Measurements from ENCODE around the gene PHYKPL. TPM values are rescaled to one million over a fixed set of nuclear protein-coding genes. Genes with fewer than 3 reads are reported as not detected.
"Not testable (repeated sequence)": the region's sequence is repeated elsewhere in the genome, so short reads cannot be mapped to it uniquely, and the experiment has no call there.

PHYKPL gene
- total RNA-seq, 1 experiment from 2014 or later, result 78.2 TPM

GRCh38 chr5:178256746-178257145 lies 24.1 kb upstream of the PHYKPL start:
- no TSS peak for BruUV-seq (replicated peaks)
- no peaks in the 10 kb centered on the region for H3K27me3 Mint-ChIP-seq (ENCODE audit: insufficient read depth, unreplicated experiment)
- no peaks in the 10 kb centered on the region for H3K4me1 Mint-ChIP-seq (ENCODE audit: low read depth, unreplicated experiment)
- no peak overlapping the region for H3K27ac Mint-ChIP-seq (ENCODE audit: unreplicated experiment)
- H3K4me3 Mint-ChIP-seq (ENCODE audit: unreplicated experiment), result no peak overlapping the region
- ChIA-PET CTCF (no interaction called here), POLR2A (no interaction called here)
- intact Hi-C loops (cut with micrococcal nuclease; ENCODE audit: unreplicated experiment), result no loop called here
- H3K9me3 Mint-ChIP-seq (ENCODE audit: unreplicated experiment), result no peaks in the 10 kb centered on the region
- Histone ChIP-seq H3K27me3 (replicated peaks; ENCODE audit: control insufficient read depth, insufficient read depth, low read length) (no peaks in the 10 kb centered on the region), H3K9me3 (no peaks in the 10 kb centered on the region), H3K4me1 (peaks cover 1% of the 10 kb centered on the region), H3K4me3 (ENCODE audit: low read depth, low read length) (no peak overlapping the region), H3K36me3 (ENCODE audit: control insufficient read depth, insufficient read depth, low read length) (no peaks in the 10 kb centered on the region)
- no peak for TF ChIP-seq CTCF (IDR thresholded peaks at IDR 0.05; ENCODE audit: insufficient read depth in 1 of 2, low read depth in 1 of 2, low read length in 1 of 2, severe bottlenecking in 1 of 2, unreplicated experiment in 1 of 2)
- no peak for DNase-seq
- no peaks in the 10 kb centered on the region for H3K36me3 Mint-ChIP-seq (ENCODE audit: insufficient read depth, unreplicated experiment)

GRCh38 chr5:178253632-178254031 lies 21.0 kb upstream of the PHYKPL start:
- H3K4me1 Mint-ChIP-seq (ENCODE audit: low read depth, unreplicated experiment); H3K4me3 Mint-ChIP-seq (ENCODE audit: unreplicated experiment); intact Hi-C loops (cut with micrococcal nuclease; ENCODE audit: unreplicated experiment); H3K9me3 ChIP-seq; H3K36me3 Mint-ChIP-seq (ENCODE audit: insufficient read depth, unreplicated experiment); H3K9me3 Mint-ChIP-seq (ENCODE audit: unreplicated experiment); H3K4me3 ChIP-seq (ENCODE audit: low read depth, low read length); DNase-seq; H3K27me3 ChIP-seq (replicated peaks; ENCODE audit: control insufficient read depth, insufficient read depth, low read length); BruUV-seq (replicated peaks); POLR2A ChIA-PET; CTCF ChIA-PET; H3K36me3 ChIP-seq (ENCODE audit: control insufficient read depth, insufficient read depth, low read length); H3K27me3 Mint-ChIP-seq (ENCODE audit: insufficient read depth, unreplicated experiment); H3K27ac Mint-ChIP-seq (ENCODE audit: unreplicated experiment); H3K4me1 ChIP-seq: not testable (repeated sequence)

GRCh38 chr5:178252258-178252657 lies 19.7 kb upstream of the PHYKPL start:
- DNase-seq, result no peak
- H3K36me3 ChIP-seq (ENCODE audit: control insufficient read depth, insufficient read depth, low read length), result no peaks in the 10 kb centered on the region
- CTCF ChIA-PET, result no interaction called here
- Mint-ChIP-seq H3K9me3 (ENCODE audit: unreplicated experiment) (no peaks in the 10 kb centered on the region), H3K27me3 (ENCODE audit: insufficient read depth, unreplicated experiment) (no peaks in the 10 kb centered on the region), H3K27ac (ENCODE audit: unreplicated experiment) (no peak overlapping the region), H3K36me3 (ENCODE audit: insufficient read depth, unreplicated experiment) (no peaks in the 10 kb centered on the region), H3K4me3 (ENCODE audit: unreplicated experiment) (no peak overlapping the region), H3K4me1 (ENCODE audit: low read depth, unreplicated experiment) (no peaks in the 10 kb centered on the region)
- H3K9me3 ChIP-seq, result no peaks in the 10 kb centered on the region
- H3K27me3 ChIP-seq (replicated peaks; ENCODE audit: control insufficient read depth, insufficient read depth, low read length), result no peaks in the 10 kb centered on the region; the same call in 1 of the 2 replicates
- intact Hi-C loops (cut with micrococcal nuclease; ENCODE audit: unreplicated experiment), result no loop called here
- BruUV-seq (replicated peaks), result no TSS peak
- POLR2A ChIA-PET, result no interaction called here
- no peaks in the 10 kb centered on the region for H3K4me1 ChIP-seq
- no peak overlapping the region for H3K4me3 ChIP-seq (ENCODE audit: low read depth, low read length)
- TF ChIP-seq CTCF (IDR thresholded peaks at IDR 0.05; ENCODE audit: insufficient read depth in 1 of 2, low read depth in 1 of 2, low read length in 1 of 2, severe bottlenecking in 1 of 2, unreplicated experiment in 1 of 2), result no peak

- no peak for DNase-seq
- ChIA-PET CTCF (no interaction called here), POLR2A (interaction anchor here (0.6 kb wide), 1 partner anchor 24 kb away, joined by 4 read pairs; no protein-coding TSS in a partner anchor)
- Histone ChIP-seq H3K9me3 (no peaks in the 10 kb centered on the region), H3K4me1 (no peaks in the 10 kb centered on the region), H3K27me3 (replicated peaks; ENCODE audit: control insufficient read depth, insufficient read depth, low read length) (no peaks in the 10 kb centered on the region; the same call in 1 of the 2 replicates), H3K36me3 (ENCODE audit: control insufficient read depth, insufficient read depth, low read length) (no peaks in the 10 kb centered on the region), H3K4me3 (ENCODE audit: low read depth, low read length) (no peak overlapping the region)
- Mint-ChIP-seq H3K4me1 (ENCODE audit: low read depth, unreplicated experiment) (no peaks in the 10 kb centered on the region), H3K4me3 (ENCODE audit: unreplicated experiment) (no peak overlapping the region), H3K27ac (ENCODE audit: unreplicated experiment) (no peak overlapping the region), H3K9me3 (ENCODE audit: unreplicated experiment) (no peaks in the 10 kb centered on the region), H3K27me3 (ENCODE audit: insufficient read depth, unreplicated experiment) (no peaks in the 10 kb centered on the region), H3K36me3 (ENCODE audit: insufficient read depth, unreplicated experiment) (no peaks in the 10 kb centered on the region)
- intact Hi-C loops (cut with micrococcal nuclease; ENCODE audit: unreplicated experiment), result no loop called here
- no TSS peak for BruUV-seq (replicated peaks)
- TF ChIP-seq CTCF (IDR thresholded peaks at IDR 0.05; ENCODE audit: insufficient read depth in 1 of 2, low read depth in 1 of 2, low read length in 1 of 2, severe bottlenecking in 1 of 2, unreplicated experiment in 1 of 2), result no peak
These were observed 17.7 kb upstream of the PHYKPL start for GRCh38 chr5:178250263-178250662.
